ENCODE data around the gene NTRK3.

NTRK3 gene

GRCh38 chr15:88258093-88258641, 1.6 kb upstream of the NTRK3 start:
- H3K4me3 ChIP-seq (ENCODE audit: low read depth, low read length): no peak overlapping the region
- TF ChIP-seq CTCF (IDR thresholded peaks at IDR 0.05; ENCODE audit: low read depth, low read length): 0 out of 2 replicates have a peak, but pooled peaks have one; percentile 9

DNA sequence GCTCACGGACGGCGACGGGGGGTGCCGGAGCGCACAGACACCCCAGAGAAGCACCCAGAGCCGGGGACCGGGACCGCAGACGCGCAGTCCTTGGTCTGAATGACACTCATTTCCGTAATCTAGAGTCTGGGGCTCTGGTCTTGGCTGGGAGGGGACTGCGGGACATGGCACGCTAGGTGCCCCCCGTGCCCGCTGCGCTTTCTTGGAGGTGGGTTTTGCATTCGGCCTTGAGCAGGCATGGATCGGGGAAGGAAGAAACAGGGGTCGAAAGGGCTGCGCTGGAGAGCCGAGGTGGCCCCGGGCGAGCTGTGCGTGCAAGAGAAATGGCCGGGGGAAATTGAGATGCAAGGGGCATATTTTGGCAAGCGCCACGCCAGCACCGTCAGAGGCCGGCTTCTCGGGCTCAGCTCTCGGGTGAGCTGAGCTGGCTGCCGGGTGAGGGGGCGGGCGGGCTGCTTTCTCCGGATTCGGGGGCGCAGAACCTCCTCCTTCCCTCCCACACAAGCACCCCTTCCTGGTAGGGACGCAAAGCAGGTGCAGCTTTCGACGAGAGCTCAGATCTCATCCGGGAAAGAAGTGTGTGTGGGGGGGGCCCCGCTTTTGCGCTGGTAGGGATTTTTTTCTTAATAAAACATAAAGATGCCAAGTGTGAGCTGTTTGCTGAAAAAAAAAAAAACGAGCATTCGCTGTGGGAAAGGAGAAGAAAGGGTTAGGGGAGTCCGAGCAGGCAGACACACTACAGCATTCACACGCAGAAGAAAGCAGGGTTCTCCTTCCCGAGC, 963 bp upstream of the NTRK3 start:
- no peak for TF ChIP-seq CTCF (IDR thresholded peaks at IDR 0.05; ENCODE audit: low read depth, low read length)
- no peak overlapping the region for H3K4me3 ChIP-seq (ENCODE audit: low read depth, low read length)

- no peak for TF ChIP-seq CTCF (IDR thresholded peaks at IDR 0.05; ENCODE audit: low read depth, low read length)
- no peak overlapping the region for H3K4me3 ChIP-seq (ENCODE audit: low read depth, low read length)
Measured at GRCh38 chr15:88255484-88256278, 858 bp downstream of the NTRK3 start.

- TF ChIP-seq CTCF (IDR thresholded peaks at IDR 0.05; ENCODE audit: low read depth, low read length): no peak
Measured at GRCh38 chr15:88255087-88255483, 1.5 kb downstream of the NTRK3 start.

GRCh38 chr15:88252441-88252840, 4.1 kb downstream of the NTRK3 start:
- no peak for TF ChIP-seq CTCF (IDR thresholded peaks at IDR 0.05; ENCODE audit: low read depth, low read length)
- no peak overlapping the region for H3K4me3 ChIP-seq (ENCODE audit: low read depth, low read length)

More at GRCh38 chr15:88255087-88255483, 1.5 kb downstream of the NTRK3 start:
- H3K4me3 ChIP-seq (ENCODE audit: low read depth, low read length): no peak overlapping the region

GRCh38 chr15:88250826-88251225, 5.7 kb downstream of the NTRK3 start:
- H3K4me3 ChIP-seq (ENCODE audit: low read depth, low read length): no peak overlapping the region
- no peak for TF ChIP-seq CTCF (IDR thresholded peaks at IDR 0.05; ENCODE audit: low read depth, low read length)

- no peak overlapping the region for H3K4me3 ChIP-seq (ENCODE audit: low read depth, low read length)
- no peak for TF ChIP-seq CTCF (IDR thresholded peaks at IDR 0.05; ENCODE audit: low read depth, low read length)
Measured at GRCh38 chr15:88249220-88249619, 7.3 kb downstream of the NTRK3 start.

Measured in WI38 (cell line).